Adipose tissue (tissue), 3 donors: ENCODE results near the gene GPR143. TPM values are rescaled to one million over a fixed set of nuclear protein-coding genes. Genes with fewer than 3 reads are reported as not detected.

Experiments
- H3K27ac ChIP-seq: one replicate; pipeline ENCODE4 v1.5.1; 2013; ENCODE audit warnings: low read depth, low read length
- WGBS, 3 donors: extraction: QIAGEN DNeasy Blood & Tissue Kit; methylation state at CpG; one replicate each; pipeline ENCODE4 v1.1.7; 2013; 5-methylcytosine and 5-hydroxymethylcytosine counted together
- polyA plus RNA-seq, 3 donors: library from polyadenylated mRNA; stranded (reverse); fragments of 200-250 nt; gene quantifications; one replicate each; pipeline ENCODE4 v1.2.3, GENCODE V29; 2013
- donor health status: healthy with polysubstance abuse.
- donor health status: Bipolar disorder and iron deficiency.
- donor health status: healthy.

GPR143 gene
- polyA plus RNA-seq, 3 donors: 0.11 to 0.58 (median 0.12) TPM

DNA sequence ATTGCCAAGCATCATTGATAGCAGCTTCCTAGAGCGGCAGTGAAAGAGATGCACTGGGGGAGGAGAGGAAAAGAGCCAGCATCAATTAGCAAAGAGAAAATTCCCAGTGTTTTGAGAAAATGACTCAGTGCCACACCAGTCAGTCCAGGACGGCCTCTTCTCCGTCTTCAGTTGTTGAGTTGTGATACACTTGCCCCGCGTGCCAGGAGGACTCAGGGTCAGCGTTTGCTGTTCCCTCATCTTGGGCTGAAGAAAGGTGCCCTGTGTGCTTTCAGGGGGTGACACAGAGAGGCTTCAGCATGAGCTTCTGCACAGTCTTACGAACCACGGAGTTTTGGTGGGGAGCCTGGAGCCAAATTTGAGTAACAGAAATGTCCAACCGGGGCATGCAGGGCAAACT is 82.3 kb downstream of the GPR143 start:
- WGBS, 3 donors: 89 to 96% (median 91%) methylated on average over 9 of the region's 9 CpGs
- H3K27ac ChIP-seq: no peak overlapping the region

GRCh38 chrX:9682861-9683260 is 82.8 kb downstream of the GPR143 start:
- WGBS, 3 donors: 71 to 91% (median 85%) methylated on average over 5 to 6 of the region's 6 CpGs
- H3K27ac ChIP-seq: no peak overlapping the region

GRCh38 chrX:9682456-9682855 is 83.2 kb downstream of the GPR143 start:
- H3K27ac ChIP-seq: no peak overlapping the region
- WGBS, 3 donors: 43 to 79% (median 53%) methylated on average over 7 to 10 of the region's 10 CpGs

DNA sequence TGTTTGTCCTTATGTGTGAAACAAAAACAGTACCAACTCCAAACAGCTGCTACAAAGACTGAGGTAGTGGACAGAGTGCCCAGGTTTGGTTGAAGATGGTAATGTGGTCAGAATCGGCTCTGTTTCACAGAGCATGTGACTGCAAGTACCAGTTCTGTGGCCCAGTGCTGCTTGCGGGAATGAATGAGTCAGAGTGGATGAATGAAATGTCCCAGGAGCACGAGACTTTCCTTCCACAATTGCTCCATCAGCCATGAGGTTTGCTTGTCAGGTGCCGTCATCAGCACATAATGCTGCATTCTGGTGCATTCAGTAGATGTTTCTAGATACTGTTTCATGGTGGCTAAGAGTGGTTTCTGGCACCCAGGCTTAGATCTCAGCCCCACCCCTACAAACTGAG is 84.2 kb downstream of the GPR143 start:
- no peak overlapping the region for H3K27ac ChIP-seq
- 80 to 94% (median 92%) methylated on average over 4 of the region's 4 CpGs for WGBS, 3 donors

GRCh38 chrX:9681011-9681410 is 84.6 kb downstream of the GPR143 start:
- no peak overlapping the region for H3K27ac ChIP-seq
- whole genome bisulfite sequencing, 3 donors: 82 to 94% (median 86%) methylated on average over 9 of the region's 9 CpGs

DNA sequence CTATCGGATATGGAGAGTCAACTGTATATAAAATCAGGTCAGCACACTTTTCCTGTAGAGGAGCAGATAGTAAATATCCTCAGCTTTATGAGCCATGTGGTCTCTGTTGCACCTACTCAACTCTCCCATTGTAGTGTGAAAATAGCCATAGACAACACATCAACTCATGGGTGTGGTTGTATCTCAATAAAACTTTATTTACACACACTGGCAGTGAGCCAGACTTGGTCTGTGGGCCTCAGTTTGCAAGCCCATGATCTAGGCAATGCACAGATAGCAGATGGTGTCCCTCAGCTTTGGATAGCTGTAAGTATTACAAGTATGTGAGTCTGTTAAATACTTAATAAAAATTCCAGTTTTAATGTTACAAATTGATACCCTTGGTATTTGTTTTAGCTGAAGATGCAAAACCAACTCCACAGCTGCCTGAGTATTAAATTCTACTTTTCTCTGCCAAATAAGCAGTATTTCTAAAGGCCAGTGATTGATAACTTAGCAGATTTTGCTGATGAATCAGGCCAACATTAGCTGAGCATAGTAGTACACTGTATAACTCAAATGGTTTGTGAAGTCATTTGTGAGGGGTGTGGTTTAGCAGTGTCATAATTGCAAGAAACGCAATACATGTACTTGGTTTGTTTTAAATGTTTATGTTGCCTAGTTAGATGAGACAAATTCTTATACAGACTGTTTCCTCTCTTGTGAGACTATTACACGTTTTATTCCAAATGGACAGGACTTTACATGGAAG is 87.3 kb downstream of the GPR143 start:
- 84 to 90% (median 89%) methylated on average over 3 of the region's 3 CpGs for WGBS, 3 donors
- H3K27ac ChIP-seq: no peak overlapping the region

DNA sequence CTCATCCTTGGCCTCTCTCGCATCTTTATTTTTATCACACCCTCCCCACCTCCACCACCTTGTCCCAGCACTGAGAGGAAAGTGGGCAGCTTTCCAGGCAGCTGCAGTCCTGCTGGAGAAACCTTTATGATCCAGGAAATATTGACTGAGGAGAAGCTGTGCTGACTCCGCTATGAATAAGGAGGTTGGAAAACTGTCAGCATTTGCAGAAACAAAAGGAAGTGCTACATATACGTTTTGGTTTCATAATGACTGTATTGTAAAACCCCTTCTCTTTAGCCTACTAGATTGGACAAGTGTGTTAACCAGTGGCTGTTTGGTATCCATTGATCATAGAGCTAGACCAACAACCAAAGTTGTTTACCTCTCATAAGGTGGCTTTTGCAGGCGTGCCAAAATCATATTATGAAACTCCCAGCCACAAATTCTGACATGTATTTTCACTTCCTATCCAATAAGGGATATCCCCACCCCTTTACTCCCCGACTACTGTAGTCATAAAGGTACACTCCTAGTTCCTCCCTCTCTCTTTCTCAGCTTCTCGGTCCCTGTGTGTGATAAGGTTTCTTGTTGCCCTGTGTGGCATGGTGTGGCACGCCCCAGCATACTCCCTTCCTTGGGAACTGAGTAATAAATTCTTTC is 88.4 kb downstream of the GPR143 start:
- WGBS, 3 donors: 55 to 65% (median 56%) methylated on average over 7 of the region's 7 CpGs
- H3K27ac ChIP-seq: no peak overlapping the region

- 80 to 97% (median 84%) methylated on average over 6 of the region's 6 CpGs for WGBS, 3 donors
- no peak overlapping the region for H3K27ac ChIP-seq
These were observed 88.9 kb downstream of the GPR143 start for GRCh38 chrX:9676738-9677097.

DNA sequence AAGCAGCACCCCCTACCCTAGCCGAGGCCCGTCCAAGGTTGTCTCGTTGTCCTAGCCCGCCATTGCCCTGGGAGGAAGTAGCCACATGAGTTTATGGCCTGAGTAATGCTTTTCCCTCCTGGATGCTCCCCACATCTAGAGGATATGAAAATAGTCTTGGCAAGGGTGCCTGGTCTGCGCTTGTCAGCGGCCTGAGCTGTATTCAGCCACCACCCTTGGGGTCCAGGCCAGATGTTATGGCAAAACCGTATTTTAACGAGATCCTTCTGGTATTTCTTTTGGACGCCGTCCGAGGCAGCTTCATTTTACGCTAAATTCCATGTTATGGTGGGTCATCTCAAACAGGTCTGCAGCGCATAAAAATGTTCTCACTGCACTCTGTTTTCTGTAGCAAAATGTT is 89.3 kb downstream of the GPR143 start:
- H3K27ac ChIP-seq: no peak overlapping the region
- 54 to 81% (median 63%) methylated on average over 12 to 13 of the region's 13 CpGs for WGBS, 3 donors

Other genes starting within 250 kb of the GPR143 start
- gene SHROOM2, start 20.6 kb upstream of the GPR143 start, polyA plus RNA-seq: 1 to 10 TPM in 1 of 3 donors, under 1 TPM in 2; 0.34 to 1.7 (median 0.43) TPM
- not detected for gene CLDN34, start 201.5 kb upstream of the GPR143 start, polyA plus RNA-seq